LNCAP (cell line): Measurements from ENCODE around the gene NR2C2AP.

Experiments used
- CTCF ChIP-seq: fragments of 450-650 bp; IDR thresholded peaks from 2 replicates; pipeline ENCODE4 v1.5.1; 2017; ENCODE audit warnings: mild to moderate bottlenecking

NR2C2AP gene

GRCh38 chr19:19159534-19159933 is 43.7 kb downstream of the NR2C2AP start:
- no peak for TF ChIP-seq CTCF

DNA sequence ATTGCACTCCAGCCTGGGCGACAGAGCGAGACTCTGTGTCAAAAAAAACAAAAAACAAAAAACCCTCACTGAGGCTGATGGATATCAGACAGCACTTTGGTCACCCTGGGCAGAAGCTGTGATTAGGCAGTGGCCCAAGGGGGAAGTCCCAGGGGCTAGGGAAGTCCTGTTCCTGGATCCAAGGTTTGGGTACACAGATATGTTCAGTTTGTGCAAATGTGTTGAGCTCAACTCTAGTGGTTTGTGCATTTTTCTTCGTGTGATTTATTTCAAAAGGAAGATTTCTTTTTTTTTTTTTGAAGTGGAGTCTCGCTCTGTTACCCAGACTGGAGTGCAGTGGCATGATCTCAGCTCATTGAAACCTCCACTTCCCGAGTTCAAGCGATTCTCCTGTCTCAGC is 45.4 kb downstream of the NR2C2AP start:
- no peak for TF ChIP-seq CTCF

- no peak for TF ChIP-seq CTCF
These were observed 47.6 kb downstream of the NR2C2AP start for GRCh38 chr19:19155495-19156219.

- no peak for TF ChIP-seq CTCF
These were observed 48.3 kb downstream of the NR2C2AP start for GRCh38 chr19:19154768-19155494.

DNA sequence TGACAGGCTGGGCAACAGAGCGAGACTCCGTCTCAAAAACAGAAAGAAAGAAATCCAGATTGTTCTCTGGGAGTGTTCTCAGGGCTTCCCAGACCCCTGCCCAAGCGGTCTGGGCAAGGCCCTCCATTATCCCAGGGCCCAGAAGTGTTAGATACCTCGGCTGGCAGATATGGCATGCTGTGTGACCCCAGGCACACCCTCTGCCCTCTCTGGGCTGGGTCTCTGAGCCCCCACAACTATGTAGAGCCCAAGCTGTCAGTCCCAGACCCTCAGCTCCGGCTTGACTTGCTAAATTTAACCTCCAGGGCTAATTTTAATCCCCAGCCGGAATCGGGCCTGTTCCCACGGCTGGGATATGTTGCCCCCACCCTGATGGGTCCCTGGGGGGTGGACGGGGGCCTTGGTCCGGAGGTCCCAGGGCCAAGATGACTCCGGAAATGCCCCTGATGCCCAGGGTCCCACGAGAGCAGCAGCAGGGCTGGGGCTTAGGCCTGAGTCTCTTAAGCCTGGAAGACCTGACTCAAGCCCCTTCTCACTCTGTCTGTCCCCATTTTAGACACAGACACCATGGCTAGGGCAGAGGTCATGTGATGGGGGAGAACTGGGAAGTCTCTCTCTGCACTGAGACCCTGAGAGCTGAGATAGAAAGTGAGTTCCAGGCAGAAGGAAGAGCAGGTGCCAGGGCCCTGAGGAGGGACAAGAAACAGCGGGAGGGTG is 50.4 kb downstream of the NR2C2AP start:
- no peak for TF ChIP-seq CTCF

DNA sequence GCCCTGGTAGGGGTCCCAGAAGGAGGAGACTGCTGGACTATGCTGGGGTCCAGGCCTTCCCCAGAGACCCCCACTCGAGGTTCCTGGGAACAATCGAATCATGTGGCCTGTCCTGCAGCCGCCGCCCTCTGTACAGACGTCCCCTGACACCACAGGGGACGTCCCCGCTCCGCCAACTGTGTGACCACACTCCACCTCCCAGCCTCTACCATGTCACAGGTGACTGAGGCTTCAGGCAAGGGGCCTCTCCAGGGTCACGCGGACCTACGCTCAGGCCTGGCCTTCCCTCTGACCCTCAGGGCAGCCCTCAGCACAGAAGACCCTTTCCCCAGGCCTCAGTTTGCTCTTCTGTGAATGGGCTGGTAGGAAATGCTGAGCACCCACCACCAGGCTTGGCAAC is 51.8 kb downstream of the NR2C2AP start:
- TF ChIP-seq CTCF = no peak
